ENCODE measurements around the gene GLB1L.

Gene GLB1L

GRCh38 chr2:219223831-219224610 is 21.2 kb downstream of the GLB1L start:
- no peak overlapping the region for H3K4me2 ChIP-seq (ENCODE audit: low read depth, low read length, poor library complexity, severe bottlenecking)
- H3F3A ChIP-seq (ENCODE audit: insufficient read depth), result no peaks in the 10 kb centered on the region
- no peak overlapping the region for H3K27ac ChIP-seq (ENCODE audit: low read depth, low read length)
- peaks cover 17% of the 10 kb centered on the region for H3K79me2 ChIP-seq (ENCODE audit: insufficient read depth, low read length)
- H3K36me3 ChIP-seq (ENCODE audit: low read length), result no peaks in the 10 kb centered on the region
- H2AFZ ChIP-seq (ENCODE audit: low read depth, low read length, severe bottlenecking), result no peak overlapping the region
- no peaks in the 10 kb centered on the region for H3K9me3 ChIP-seq (ENCODE audit: insufficient read depth, low read length)
- H3K9me2 ChIP-seq (replicated peaks; ENCODE audit: insufficient read depth, low read length), result no peaks in the 10 kb centered on the region
- H3K4me3 ChIP-seq (ENCODE audit: insufficient read depth, low read length, poor library complexity, severe bottlenecking), result no peak overlapping the region
- no peak overlapping the region for H3K9ac ChIP-seq (ENCODE audit: low read length)
- H3K27me3 ChIP-seq (ENCODE audit: low read length), result no peaks in the 10 kb centered on the region
- no peaks in the 10 kb centered on the region for H4K20me1 ChIP-seq (ENCODE audit: low read depth, low read length)
- TF ChIP-seq CTCF (IDR thresholded peaks at IDR 0.05; ENCODE audit: insufficient read depth, low read length, poor library complexity, severe bottlenecking), result no peak
- TF ChIP-seq EZH2phosphoT487 (conservative IDR thresholded peaks at IDR 0.05; ENCODE audit: low read length), result no peak

- Histone ChIP-seq H2AFZ (ENCODE audit: low read depth, low read length, severe bottlenecking) (no peak overlapping the region), H3K27ac (ENCODE audit: low read depth, low read length) (no peak overlapping the region), H3K9ac (ENCODE audit: low read length) (no peak overlapping the region), H3K4me2 (ENCODE audit: low read depth, low read length, poor library complexity, severe bottlenecking) (no peak overlapping the region), H4K20me1 (ENCODE audit: low read depth, low read length) (no peaks in the 10 kb centered on the region), H3F3A (ENCODE audit: insufficient read depth) (no peaks in the 10 kb centered on the region), H3K27me3 (ENCODE audit: low read length) (no peaks in the 10 kb centered on the region), H3K36me3 (ENCODE audit: low read length) (no peaks in the 10 kb centered on the region), H3K4me3 (ENCODE audit: insufficient read depth, low read length, poor library complexity, severe bottlenecking) (no peak overlapping the region), H3K79me2 (ENCODE audit: insufficient read depth, low read length) (no peaks in the 10 kb centered on the region), H3K9me2 (replicated peaks; ENCODE audit: insufficient read depth, low read length) (no peaks in the 10 kb centered on the region), H3K9me3 (ENCODE audit: insufficient read depth, low read length) (no peaks in the 10 kb centered on the region)
- TF ChIP-seq EZH2phosphoT487 (conservative IDR thresholded peaks at IDR 0.05; ENCODE audit: low read length) (no peak), CTCF (IDR thresholded peaks at IDR 0.05; ENCODE audit: insufficient read depth, low read length, poor library complexity, severe bottlenecking) (no peak)
Measured at GRCh38 chr2:219221957-219222518, 23.2 kb downstream of the GLB1L start.

- Histone ChIP-seq H4K20me1 (ENCODE audit: low read depth, low read length) (no peaks in the 10 kb centered on the region), H3K9ac (ENCODE audit: low read length) (no peak overlapping the region), H3K9me3 (ENCODE audit: insufficient read depth, low read length) (no peaks in the 10 kb centered on the region), H3K79me2 (ENCODE audit: insufficient read depth, low read length) (no peaks in the 10 kb centered on the region), H3K4me3 (ENCODE audit: insufficient read depth, low read length, poor library complexity, severe bottlenecking) (no peak overlapping the region), H2AFZ (ENCODE audit: low read depth, low read length, severe bottlenecking) (no peak overlapping the region), H3K27ac (ENCODE audit: low read depth, low read length) (no peak overlapping the region), H3K9me2 (replicated peaks; ENCODE audit: insufficient read depth, low read length) (no peaks in the 10 kb centered on the region), H3K27me3 (ENCODE audit: low read length) (no peaks in the 10 kb centered on the region), H3K36me3 (ENCODE audit: low read length) (no peaks in the 10 kb centered on the region), H3K4me2 (ENCODE audit: low read depth, low read length, poor library complexity, severe bottlenecking) (no peak overlapping the region), H3F3A (ENCODE audit: insufficient read depth) (no peaks in the 10 kb centered on the region)
- no peak for TF ChIP-seq EZH2phosphoT487 (conservative IDR thresholded peaks at IDR 0.05; ENCODE audit: low read length)
- TF ChIP-seq CTCF (IDR thresholded peaks at IDR 0.05; ENCODE audit: insufficient read depth, low read length, poor library complexity, severe bottlenecking), result no peak
Measured at GRCh38 chr2:219220652-219221402, 24.4 kb downstream of the GLB1L start.
